HEK293 (cell line): ENCODE data around the gene ANAPC16.

Experiments
- GLIS1 ChIP-seq: fragments of 450-650 bp; formaldehyde crosslinking; IDR thresholded peaks from 2 replicates; pipeline ENCODE4 v1.5.1; 2016; ENCODE audit warnings: missing biosample characterization, missing genetic modification characterization
- KLF8 ChIP-seq: fragments of 450-650 bp; formaldehyde crosslinking; IDR thresholded peaks from 2 replicates; pipeline ENCODE4 v1.5.1; 2016; ENCODE audit warnings: missing biosample characterization, missing genetic modification characterization
- REPIN1 ChIP-seq: fragments of 450-650 bp; formaldehyde crosslinking; IDR thresholded peaks from 2 replicates; pipeline ENCODE4 v1.5.1; 2017; ENCODE audit warnings: missing biosample characterization, missing genetic modification characterization, low read depth
- SCRT1 ChIP-seq: fragments of 450-650 bp; formaldehyde crosslinking; IDR thresholded peaks from 2 replicates; pipeline ENCODE4 v1.5.1; 2016; ENCODE audit warnings: missing biosample characterization, missing genetic modification characterization, borderline replicate concordance
- SCRT2 ChIP-seq: fragments of 450-650 bp; formaldehyde crosslinking; IDR thresholded peaks from 2 replicates; pipeline ENCODE4 v1.5.1; 2016; ENCODE audit warnings: missing biosample characterization, missing genetic modification characterization
- SETDB1 ChIP-seq: IDR thresholded peaks from one replicate; pipeline ENCODE4 v1.6.1; 2017; ENCODE audit warnings: mild to moderate bottlenecking, low read length, moderate library complexity, mixed read lengths; ENCODE audit not compliant: insufficient read length
- SP3 ChIP-seq: fragments of 450-650 bp; formaldehyde crosslinking; IDR thresholded peaks from 2 replicates; pipeline ENCODE4 v1.5.1; 2016; ENCODE audit warnings: missing biosample characterization, missing genetic modification characterization
- WT1 ChIP-seq: fragments of 450-650 bp; formaldehyde crosslinking; IDR thresholded peaks from 2 replicates; pipeline ENCODE4 v1.5.1; 2016; ENCODE audit warnings: missing biosample characterization, missing genetic modification characterization
- ZBTB17 ChIP-seq: fragments of 450-650 bp; formaldehyde crosslinking; IDR thresholded peaks from 2 replicates; pipeline ENCODE4 v1.5.1; 2016; ENCODE audit warnings: missing biosample characterization, missing genetic modification characterization
- ZFP3 ChIP-seq: fragments of 450-650 bp; formaldehyde crosslinking; IDR thresholded peaks from 2 replicates; pipeline ENCODE4 v1.5.1; 2016; ENCODE audit warnings: low read depth, missing biosample characterization, missing genetic modification characterization
- ZNF10 ChIP-seq: fragments of 450-650 bp; formaldehyde crosslinking; IDR thresholded peaks from 2 replicates; pipeline ENCODE4 v1.5.1; 2017; ENCODE audit warnings: missing biosample characterization, missing genetic modification characterization
- ZNF121 ChIP-seq: fragments of 450-650 bp; formaldehyde crosslinking; IDR thresholded peaks from 2 replicates; pipeline ENCODE4 v1.5.1; 2016; ENCODE audit warnings: missing biosample characterization, missing genetic modification characterization
- ZNF155 ChIP-seq: fragments of 450-650 bp; formaldehyde crosslinking; IDR thresholded peaks from 2 replicates; pipeline ENCODE4 v1.5.1; 2016; ENCODE audit warnings: missing biosample characterization, missing genetic modification characterization
- ZNF157 ChIP-seq: fragments of 450-650 bp; formaldehyde crosslinking; IDR thresholded peaks from 2 replicates; pipeline ENCODE4 v1.5.1; 2016; ENCODE audit warnings: missing biosample characterization, missing genetic modification characterization
- ZNF174 ChIP-seq: fragments of 450-650 bp; formaldehyde crosslinking; IDR thresholded peaks from 2 replicates; pipeline ENCODE4 v1.5.0; 2017; ENCODE audit warnings: missing biosample characterization, mild to moderate bottlenecking, missing genetic modification characterization
- ZNF175 ChIP-seq: fragments of 450-650 bp; formaldehyde crosslinking; IDR thresholded peaks from 2 replicates; pipeline ENCODE4 v1.5.1; 2016; ENCODE audit warnings: missing biosample characterization, missing genetic modification characterization
- ZNF391 ChIP-seq: fragments of 450-650 bp; formaldehyde crosslinking; IDR thresholded peaks from 2 replicates; pipeline ENCODE4 v1.5.1; 2016; ENCODE audit warnings: low read depth, missing biosample characterization, missing genetic modification characterization, borderline replicate concordance
- ZNF404 ChIP-seq: fragments of 450-650 bp; formaldehyde crosslinking; IDR thresholded peaks from 2 replicates; pipeline ENCODE4 v1.5.1; 2017; ENCODE audit warnings: missing biosample characterization, missing genetic modification characterization
- ZNF560 ChIP-seq: fragments of 450-650 bp; formaldehyde crosslinking; IDR thresholded peaks from 2 replicates; pipeline ENCODE4 v1.5.1; 2017; ENCODE audit warnings: missing biosample characterization, missing genetic modification characterization, borderline replicate concordance
- ZNF76 ChIP-seq: fragments of 450-650 bp; formaldehyde crosslinking; IDR thresholded peaks from 2 replicates; pipeline ENCODE4; 2016; ENCODE audit warnings: low read depth, missing biosample characterization, missing genetic modification characterization, borderline replicate concordance
- ZSCAN16 ChIP-seq: fragments of 450-650 bp; formaldehyde crosslinking; IDR thresholded peaks from 2 replicates; pipeline ENCODE4 v1.5.1; 2016; ENCODE audit warnings: missing biosample characterization, missing genetic modification characterization
- TF ChIP-seq, protein P1 (sequence below): fragments of 450-650 bp; formaldehyde crosslinking; IDR thresholded peaks from 2 replicates; pipeline ENCODE4 v1.5.1; 2016; ENCODE audit warnings: missing biosample characterization, missing genetic modification characterization
- TF ChIP-seq, protein P2 (sequence below): fragments of 450-650 bp; formaldehyde crosslinking; IDR thresholded peaks from 2 replicates; pipeline ENCODE4 v1.5.1; 2017; ENCODE audit warnings: missing biosample characterization, missing genetic modification characterization
- TF ChIP-seq, protein P3 (sequence below): fragments of 450-650 bp; formaldehyde crosslinking; IDR thresholded peaks from 2 replicates; pipeline ENCODE4 v1.5.1; 2017; ENCODE audit warnings: missing biosample characterization, missing genetic modification characterization
- TF ChIP-seq, protein P4 (sequence below): fragments of 450-650 bp; formaldehyde crosslinking; IDR thresholded peaks from 2 replicates; pipeline ENCODE4 v1.5.1; 2016; ENCODE audit warnings: missing biosample characterization, missing genetic modification characterization
- TF ChIP-seq, protein P5 (sequence below): fragments of 450-650 bp; formaldehyde crosslinking; IDR thresholded peaks from 2 replicates; pipeline ENCODE4 v1.5.1; 2016; ENCODE audit warnings: missing biosample characterization, missing genetic modification characterization
- TF ChIP-seq, protein P6 (sequence below): fragments of 450-650 bp; formaldehyde crosslinking; IDR thresholded peaks from 2 replicates; pipeline ENCODE4 v1.5.1; 2016; ENCODE audit warnings: missing biosample characterization, missing genetic modification characterization
- TF ChIP-seq, protein P7 (sequence below): fragments of 450-650 bp; formaldehyde crosslinking; IDR thresholded peaks from 2 replicates; pipeline ENCODE4 v1.5.1; 2016; ENCODE audit warnings: missing biosample characterization, missing genetic modification characterization

Gene ANAPC16

DNA sequence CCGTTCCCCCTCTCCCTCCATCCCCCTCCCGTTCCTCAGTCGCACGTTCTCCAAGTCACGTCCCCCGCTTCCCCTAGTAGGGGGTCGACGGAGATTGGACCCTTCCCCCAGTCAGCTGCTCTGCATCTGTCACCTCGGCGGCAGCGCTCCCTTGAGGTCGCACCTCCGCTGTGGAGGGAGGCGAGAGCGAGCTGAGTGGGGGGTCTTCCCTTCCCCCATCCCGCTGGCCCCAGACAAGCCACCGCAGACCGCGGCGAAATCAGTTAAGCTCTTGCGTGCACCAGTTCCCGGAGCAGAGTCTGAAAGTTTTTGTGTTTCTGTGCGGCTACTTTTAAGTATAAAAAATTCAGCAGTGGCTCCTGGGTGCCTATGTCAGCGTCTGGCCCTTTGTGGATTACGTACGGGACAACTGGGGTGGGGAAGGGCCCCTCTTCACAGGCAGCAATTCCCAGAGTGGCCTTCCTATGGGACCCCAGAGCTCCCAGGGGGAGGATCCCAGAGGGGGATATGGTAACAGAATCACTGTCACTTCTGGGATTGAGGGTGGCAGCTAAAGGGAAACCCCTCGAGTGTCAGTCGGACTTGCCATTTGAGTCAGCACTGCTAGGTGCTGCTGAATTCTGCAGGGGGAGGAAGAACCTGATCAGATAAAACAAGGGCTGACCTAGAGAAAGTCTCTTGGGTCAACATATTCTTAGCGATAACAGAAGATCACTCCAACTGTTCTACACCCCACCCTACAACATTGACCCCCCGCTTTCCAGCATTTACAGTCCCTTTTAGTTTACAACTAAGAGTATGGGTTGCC is 45.4 kb downstream of the ANAPC16 start (continued):
- TF ChIP-seq, protein P1, sequence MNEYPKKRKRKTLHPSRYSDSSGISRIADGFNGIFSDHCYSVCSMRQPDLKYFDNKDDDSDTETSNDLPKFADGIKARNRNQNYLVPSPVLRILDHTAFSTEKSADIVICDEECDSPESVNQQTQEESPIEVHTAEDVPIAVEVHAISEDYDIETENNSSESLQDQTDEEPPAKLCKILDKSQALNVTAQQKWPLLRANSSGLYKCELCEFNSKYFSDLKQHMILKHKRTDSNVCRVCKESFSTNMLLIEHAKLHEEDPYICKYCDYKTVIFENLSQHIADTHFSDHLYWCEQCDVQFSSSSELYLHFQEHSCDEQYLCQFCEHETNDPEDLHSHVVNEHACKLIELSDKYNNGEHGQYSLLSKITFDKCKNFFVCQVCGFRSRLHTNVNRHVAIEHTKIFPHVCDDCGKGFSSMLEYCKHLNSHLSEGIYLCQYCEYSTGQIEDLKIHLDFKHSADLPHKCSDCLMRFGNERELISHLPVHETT (tag by site-specific recombination), result peak; percentile 65
- TF ChIP-seq, protein P2, sequence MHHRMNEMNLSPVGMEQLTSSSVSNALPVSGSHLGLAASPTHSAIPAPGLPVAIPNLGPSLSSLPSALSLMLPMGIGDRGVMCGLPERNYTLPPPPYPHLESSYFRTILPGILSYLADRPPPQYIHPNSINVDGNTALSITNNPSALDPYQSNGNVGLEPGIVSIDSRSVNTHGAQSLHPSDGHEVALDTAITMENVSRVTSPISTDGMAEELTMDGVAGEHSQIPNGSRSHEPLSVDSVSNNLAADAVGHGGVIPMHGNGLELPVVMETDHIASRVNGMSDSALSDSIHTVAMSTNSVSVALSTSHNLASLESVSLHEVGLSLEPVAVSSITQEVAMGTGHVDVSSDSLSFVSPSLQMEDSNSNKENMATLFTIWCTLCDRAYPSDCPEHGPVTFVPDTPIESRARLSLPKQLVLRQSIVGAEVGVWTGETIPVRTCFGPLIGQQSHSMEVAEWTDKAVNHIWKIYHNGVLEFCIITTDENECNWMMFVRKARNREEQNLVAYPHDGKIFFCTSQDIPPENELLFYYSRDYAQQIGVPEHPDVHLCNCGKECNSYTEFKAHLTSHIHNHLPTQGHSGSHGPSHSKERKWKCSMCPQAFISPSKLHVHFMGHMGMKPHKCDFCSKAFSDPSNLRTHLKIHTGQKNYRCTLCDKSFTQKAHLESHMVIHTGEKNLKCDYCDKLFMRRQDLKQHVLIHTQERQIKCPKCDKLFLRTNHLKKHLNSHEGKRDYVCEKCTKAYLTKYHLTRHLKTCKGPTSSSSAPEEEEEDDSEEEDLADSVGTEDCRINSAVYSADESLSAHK (tag by site-specific recombination), result 0 out of 2 replicates have a peak, but pooled peaks have one; percentile 9
- TF ChIP-seq ZBTB17 (tag by site-specific recombination) (peak; percentile 55; the same call in 1 of the 2 replicates), REPIN1 (tag by site-specific recombination) (no peak), ZNF121 (tag by site-specific recombination) (no peak), ZSCAN16 (tag by site-specific recombination) (no peak), ZNF391 (tag by site-specific recombination) (no peak; the same call in 1 of the 2 replicates), ZNF175 (tag by site-specific recombination) (no peak), SETDB1 (no peak), ZNF10 (tag by site-specific recombination) (no peak), SCRT1 (no peak), ZNF174 (tag by site-specific recombination) (no peak), ZNF404 (tag by site-specific recombination) (no peak), KLF8 (tag by site-specific recombination) (peak; percentile 42; the same call in 1 of the 2 replicates), ZNF76 (tag by site-specific recombination) (peak; percentile 19; the same call in 1 of the 2 replicates), SCRT2 (tag by site-specific recombination) (no peak), WT1 (tag by site-specific recombination) (no peak), ZNF155 (tag by site-specific recombination) (no peak), SP3 (tag by site-specific recombination) (peak; percentile 64), ZFP3 (tag by site-specific recombination) (0 out of 2 replicates have a peak, but pooled peaks have one; percentile 5), ZNF157 (no peak), GLIS1 (tag by site-specific recombination) (peak; percentile 99), ZNF560 (tag by site-specific recombination) (no peak)
- TF ChIP-seq, protein P3, sequence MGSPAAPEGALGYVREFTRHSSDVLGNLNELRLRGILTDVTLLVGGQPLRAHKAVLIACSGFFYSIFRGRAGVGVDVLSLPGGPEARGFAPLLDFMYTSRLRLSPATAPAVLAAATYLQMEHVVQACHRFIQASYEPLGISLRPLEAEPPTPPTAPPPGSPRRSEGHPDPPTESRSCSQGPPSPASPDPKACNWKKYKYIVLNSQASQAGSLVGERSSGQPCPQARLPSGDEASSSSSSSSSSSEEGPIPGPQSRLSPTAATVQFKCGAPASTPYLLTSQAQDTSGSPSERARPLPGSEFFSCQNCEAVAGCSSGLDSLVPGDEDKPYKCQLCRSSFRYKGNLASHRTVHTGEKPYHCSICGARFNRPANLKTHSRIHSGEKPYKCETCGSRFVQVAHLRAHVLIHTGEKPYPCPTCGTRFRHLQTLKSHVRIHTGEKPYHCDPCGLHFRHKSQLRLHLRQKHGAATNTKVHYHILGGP (tag by site-specific recombination), result no peak
- TF ChIP-seq, protein P4, sequence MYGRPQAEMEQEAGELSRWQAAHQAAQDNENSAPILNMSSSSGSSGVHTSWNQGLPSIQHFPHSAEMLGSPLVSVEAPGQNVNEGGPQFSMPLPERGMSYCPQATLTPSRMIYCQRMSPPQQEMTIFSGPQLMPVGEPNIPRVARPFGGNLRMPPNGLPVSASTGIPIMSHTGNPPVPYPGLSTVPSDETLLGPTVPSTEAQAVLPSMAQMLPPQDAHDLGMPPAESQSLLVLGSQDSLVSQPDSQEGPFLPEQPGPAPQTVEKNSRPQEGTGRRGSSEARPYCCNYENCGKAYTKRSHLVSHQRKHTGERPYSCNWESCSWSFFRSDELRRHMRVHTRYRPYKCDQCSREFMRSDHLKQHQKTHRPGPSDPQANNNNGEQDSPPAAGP, result no peak
- TF ChIP-seq, protein P5, sequence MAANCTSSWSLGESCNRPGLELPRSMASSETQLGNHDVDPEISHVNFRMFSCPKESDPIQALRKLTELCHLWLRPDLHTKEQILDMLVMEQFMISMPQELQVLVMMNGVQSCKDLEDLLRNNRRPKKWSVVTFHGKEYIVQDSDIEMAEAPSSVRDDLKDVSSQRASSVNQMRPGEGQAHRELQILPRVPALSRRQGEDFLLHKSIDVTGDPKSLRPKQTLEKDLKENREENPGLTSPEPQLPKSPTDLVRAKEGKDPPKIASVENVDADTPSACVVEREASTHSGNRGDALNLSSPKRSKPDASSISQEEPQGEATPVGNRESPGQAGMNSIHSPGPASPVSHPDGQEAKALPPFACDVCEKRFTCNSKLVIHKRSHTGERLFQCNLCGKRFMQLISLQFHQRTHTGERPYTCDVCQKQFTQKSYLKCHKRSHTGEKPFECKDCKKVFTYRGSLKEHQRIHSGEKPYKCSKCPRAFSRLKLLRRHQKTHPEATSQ, result 0 out of 2 replicates have a peak, but pooled peaks have one; percentile 5
- TF ChIP-seq, protein P6, sequence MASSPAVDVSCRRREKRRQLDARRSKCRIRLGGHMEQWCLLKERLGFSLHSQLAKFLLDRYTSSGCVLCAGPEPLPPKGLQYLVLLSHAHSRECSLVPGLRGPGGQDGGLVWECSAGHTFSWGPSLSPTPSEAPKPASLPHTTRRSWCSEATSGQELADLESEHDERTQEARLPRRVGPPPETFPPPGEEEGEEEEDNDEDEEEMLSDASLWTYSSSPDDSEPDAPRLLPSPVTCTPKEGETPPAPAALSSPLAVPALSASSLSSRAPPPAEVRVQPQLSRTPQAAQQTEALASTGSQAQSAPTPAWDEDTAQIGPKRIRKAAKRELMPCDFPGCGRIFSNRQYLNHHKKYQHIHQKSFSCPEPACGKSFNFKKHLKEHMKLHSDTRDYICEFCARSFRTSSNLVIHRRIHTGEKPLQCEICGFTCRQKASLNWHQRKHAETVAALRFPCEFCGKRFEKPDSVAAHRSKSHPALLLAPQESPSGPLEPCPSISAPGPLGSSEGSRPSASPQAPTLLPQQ, result peak; percentile 82; the same call in 1 of the 2 replicates
- TF ChIP-seq, protein P7, sequence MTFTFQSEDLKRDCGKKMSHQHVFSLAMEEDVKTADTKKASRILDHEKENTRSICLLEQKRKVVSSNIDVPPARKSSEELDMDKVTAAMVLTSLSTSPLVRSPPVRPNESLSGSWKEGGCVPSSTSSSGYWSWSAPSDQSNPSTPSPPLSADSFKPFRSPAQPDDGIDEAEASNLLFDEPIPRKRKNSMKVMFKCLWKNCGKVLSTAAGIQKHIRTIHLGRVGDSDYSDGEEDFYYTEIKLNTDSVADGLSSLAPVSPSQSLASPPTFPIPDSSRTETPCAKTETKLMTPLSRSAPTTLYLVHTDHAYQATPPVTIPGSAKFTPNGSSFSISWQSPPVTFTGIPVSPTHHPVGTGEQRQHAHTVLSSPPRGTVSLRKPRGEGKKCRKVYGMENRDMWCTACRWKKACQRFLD (tag by site-specific recombination), result no peak
